ENCODE results near the gene FBXO36. TPM values are rescaled to one million over a fixed set of nuclear protein-coding genes. Genes with fewer than 3 reads are reported as not detected.

Gene FBXO36
- total and polyA plus RNA-seq, 2 donors (not counting 1 experiment from before 2014, with no cell fraction given): 0.49 to 1.5 TPM

GRCh38 chr2:229971298-229971790, 49.0 kb downstream of the FBXO36 start:
- no CpG with 5 or more reads among the region's 3 CpGs for WGBS (ENCODE audit: insufficient coverage)
- TF ChIP-seq CTCF (IDR thresholded peaks at IDR 0.05) (no peak), EZH2 (IDR thresholded peaks at IDR 0.05; ENCODE audit: borderline replicate concordance, insufficient read depth, low read depth, low read length, poor library complexity, severe bottlenecking) (no peak)
- Histone ChIP-seq H4K20me1 (ENCODE audit: control insufficient read depth, insufficient read depth, low read length, poor library complexity, severe bottlenecking) (no peaks in the 10 kb centered on the region), H3K4me3 (ENCODE audit: control extremely low read depth in 1 of 5, extremely low read depth in 1 of 5, insufficient read depth in 1 of 5, low read depth in 2 of 5, low read length in 4 of 5) (no peak overlapping the region), H3K79me2 (ENCODE audit: control insufficient read depth, insufficient read depth, low read length) (no peaks in the 10 kb centered on the region), H3K4me1 (ENCODE audit: control insufficient read depth in 2 of 2, insufficient read depth in 2 of 2, low read length in 2 of 2) (no peaks in the 10 kb centered on the region), H3K27me3 (replicated peaks in 1 of 4; ENCODE audit: control extremely low read depth in 1 of 4, control insufficient read depth in 3 of 4, insufficient read depth in 4 of 4, low read length in 3 of 4) (no peaks in the 10 kb centered on the region), H3K27ac (ENCODE audit: low read length in 2 of 2) (no peak overlapping the region), H2AFZ (ENCODE audit: insufficient read depth, low read depth, low read length, poor library complexity, severe bottlenecking) (no peak overlapping the region), H3K9ac (ENCODE audit: low read length) (no peak overlapping the region), H3K9me3 (ENCODE audit: control extremely low read depth in 1 of 3, control insufficient read depth in 2 of 3, insufficient read depth in 1 of 3, low read length in 2 of 3) (no peaks in the 10 kb centered on the region), H3K4me2 (replicated peaks; ENCODE audit: low read depth, low read length, poor library complexity, severe bottlenecking) (no peak overlapping the region), H3K36me3 (replicated peaks in 1 of 2; ENCODE audit: control extremely low read depth in 1 of 2, control insufficient read depth in 1 of 2, extremely low read depth in 1 of 2, insufficient read depth in 2 of 2, low read length in 1 of 2) (no peaks in the 10 kb centered on the region)
- intact Hi-C loops (cut with micrococcal nuclease): no loop called here
- Mint-ChIP-seq H3K4me1 (no peaks in the 10 kb centered on the region), H3K4me3 (no peak overlapping the region), H3K27me3 (no peaks in the 10 kb centered on the region), H3K9me3 (ENCODE audit: insufficient read depth) (no peaks in the 10 kb centered on the region), H3K27ac (no peak overlapping the region)
- POLR2A ChIA-PET: interaction anchor here (0.7 kb wide), 1 partner anchor 31 kb away, joined by 8 read pairs; no protein-coding TSS in a partner anchor
- CTCF ChIA-PET: no interaction called here
- DNase-seq: no peak
- no peak for ATAC-seq (ENCODE audit: low read depth)

GRCh38 chr2:229974266-229974665, 52.0 kb downstream of the FBXO36 start:
- Histone ChIP-seq H3K9ac (ENCODE audit: low read length) (no peak overlapping the region), H2AFZ (ENCODE audit: insufficient read depth, low read depth, low read length, poor library complexity, severe bottlenecking) (no peak overlapping the region), H3K4me3 (ENCODE audit: control extremely low read depth in 1 of 5, extremely low read depth in 1 of 5, insufficient read depth in 1 of 5, low read depth in 2 of 5, low read length in 4 of 5) (no peak overlapping the region), H3K27me3 (replicated peaks in 1 of 4; ENCODE audit: control extremely low read depth in 1 of 4, control insufficient read depth in 3 of 4, insufficient read depth in 4 of 4, low read length in 3 of 4) (no peaks in the 10 kb centered on the region), H3K79me2 (ENCODE audit: control insufficient read depth, insufficient read depth, low read length) (no peaks in the 10 kb centered on the region), H4K20me1 (ENCODE audit: control insufficient read depth, insufficient read depth, low read length, poor library complexity, severe bottlenecking) (no peaks in the 10 kb centered on the region), H3K4me2 (replicated peaks; ENCODE audit: low read depth, low read length, poor library complexity, severe bottlenecking) (no peak overlapping the region), H3K9me3 (ENCODE audit: control extremely low read depth in 1 of 3, control insufficient read depth in 2 of 3, insufficient read depth in 1 of 3, low read length in 2 of 3) (no peaks in the 10 kb centered on the region), H3K36me3 (replicated peaks in 1 of 2; ENCODE audit: control extremely low read depth in 1 of 2, control insufficient read depth in 1 of 2, extremely low read depth in 1 of 2, insufficient read depth in 2 of 2, low read length in 1 of 2) (no peaks in the 10 kb centered on the region), H3K27ac (ENCODE audit: low read length in 2 of 2) (no peak overlapping the region), H3K4me1 (ENCODE audit: control insufficient read depth in 2 of 2, insufficient read depth in 2 of 2, low read length in 2 of 2) (no peaks in the 10 kb centered on the region)
- intact Hi-C loops (cut with micrococcal nuclease): no loop called here
- Mint-ChIP-seq H3K27ac (no peak overlapping the region), H3K4me3 (no peak overlapping the region), H3K27me3 (no peaks in the 10 kb centered on the region), H3K9me3 (ENCODE audit: insufficient read depth) (no peaks in the 10 kb centered on the region), H3K4me1 (no peaks in the 10 kb centered on the region)
- POLR2A ChIA-PET: no interaction called here
- no peak for TF ChIP-seq CTCF (IDR thresholded peaks at IDR 0.05)
- TF ChIP-seq EZH2 (IDR thresholded peaks at IDR 0.05; ENCODE audit: borderline replicate concordance, insufficient read depth, low read depth, low read length, poor library complexity, severe bottlenecking): no peak
- 100% methylated on average over 3 of the region's 6 CpGs for WGBS (ENCODE audit: insufficient coverage)
- CTCF ChIA-PET: no interaction called here
- DNase-seq: no peak
- ATAC-seq (ENCODE audit: low read depth): no peak
